Activated T-cell treated with anti-CD3 and anti-CD28 coated beads, Interleukin-2, amount 50 U/mL, for 72 hours (primary cell): Measurements from ENCODE around the gene GJD3. TPM values are rescaled to one million over a fixed set of nuclear protein-coding genes. Genes with fewer than 3 reads are reported as not detected.

Experiments used
- ATAC-seq, 2 donors: fragments of 150-1000 bp; cut with Tn5 transposase; replicated peaks in 1 of 2; 2 replicates each; pipeline ENCODE4 v1.10.0; 2021; ENCODE audit warnings: moderate library complexity in 2 of 2, mild to moderate bottlenecking in 1 of 2
- DNase-seq, 2 donors: peaks; one replicate each; pipeline ENCODE4 v3.0.0; 2021 to 2022; ENCODE audit warnings: mixed read lengths in 1 of 2
- H3K27ac Mint-ChIP-seq: one replicate; pipeline ENCODE4 v1.8.0; 2022; ENCODE audit warnings: mild to moderate bottlenecking, moderate library complexity, mixed read lengths
- H3K27me3 Mint-ChIP-seq: one replicate; pipeline ENCODE4 v1.8.0; 2022; ENCODE audit warnings: low read depth, mixed read lengths
- H3K36me3 Mint-ChIP-seq, 2 donors: one replicate each; pipeline ENCODE4 v1.8.0; 2022; ENCODE audit warnings: mixed read lengths in 2 of 2, mild to moderate bottlenecking in 1 of 2; ENCODE audit not compliant: insufficient read depth in 2 of 2
- H3K4me1 Mint-ChIP-seq: one replicate; pipeline ENCODE4 v1.8.0; 2022; ENCODE audit warnings: low read depth, mixed read lengths
- H3K4me3 Mint-ChIP-seq, 2 donors: one replicate each; pipeline ENCODE4 v1.8.0; 2022; ENCODE audit warnings: mild to moderate bottlenecking in 2 of 2, mixed read lengths in 2 of 2, moderate library complexity in 2 of 2
- H3K9me3 Mint-ChIP-seq, 2 donors: one replicate each; pipeline ENCODE4 v1.8.0; 2022; ENCODE audit warnings: mixed read lengths in 2 of 2
- total RNA-seq, 2 donors: library from RNA; stranded (reverse); gene quantifications; one replicate each; pipeline ENCODE4 v1.2.3, GENCODE V29; 2022

GJD3 gene
- total RNA-seq, 2 donors from 2014 or later, result not detected

DNA sequence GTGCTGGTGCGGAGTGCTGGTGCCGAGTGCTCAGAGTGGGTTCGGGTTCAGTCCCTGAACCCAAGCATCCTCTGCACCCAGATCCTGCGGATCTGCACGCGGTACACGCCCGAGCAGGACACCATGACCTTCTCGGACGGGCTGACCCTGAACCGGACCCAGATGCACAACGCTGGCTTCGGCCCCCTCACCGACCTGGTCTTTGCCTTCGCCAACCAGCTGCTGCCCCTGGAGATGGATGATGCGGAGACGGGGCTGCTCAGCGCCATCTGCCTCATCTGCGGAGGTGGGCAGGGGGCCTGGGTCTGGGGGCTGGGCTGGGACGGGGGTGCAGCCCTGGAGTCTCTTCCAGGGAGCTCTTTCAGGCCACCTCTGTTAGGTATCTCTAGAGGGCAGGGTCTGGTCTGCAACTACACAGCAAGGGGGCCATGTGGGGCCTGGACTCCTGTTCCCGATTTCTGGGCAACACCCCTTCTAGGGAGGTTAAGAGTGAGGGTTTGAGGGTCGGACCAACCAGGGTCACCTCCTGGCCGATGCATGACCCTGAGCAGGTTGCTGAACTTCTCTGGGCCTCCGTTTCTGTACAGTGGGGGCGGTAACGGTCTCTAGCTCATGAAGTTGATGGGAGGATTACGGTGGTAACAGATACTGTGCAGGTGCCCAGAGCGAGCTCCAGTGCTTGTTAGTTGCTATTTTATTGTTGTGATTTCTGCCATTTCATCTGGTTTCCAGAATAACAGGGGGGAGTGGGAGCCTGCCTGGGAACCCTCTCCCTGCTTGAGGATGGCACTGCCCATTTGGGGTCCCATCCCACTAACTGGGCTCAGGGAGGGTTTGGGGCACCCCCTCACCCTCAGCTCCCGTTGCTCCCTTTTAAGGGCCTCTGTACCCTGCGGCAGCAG is 10.1 kb downstream of the GJD3 start:
- Mint-ChIP-seq H3K9me3 (no peaks in the 10 kb centered on the region), H3K36me3 (no peaks in the 10 kb centered on the region), H3K4me1 (peaks cover 26% of the 10 kb centered on the region), H3K27ac (no peak overlapping the region), H3K27me3 (no peaks in the 10 kb centered on the region), H3K4me3 (no peak overlapping the region)
- DNase-seq, result no peak
- ATAC-seq, result peak in 1 of 2 donors; percentile 4

DNA sequence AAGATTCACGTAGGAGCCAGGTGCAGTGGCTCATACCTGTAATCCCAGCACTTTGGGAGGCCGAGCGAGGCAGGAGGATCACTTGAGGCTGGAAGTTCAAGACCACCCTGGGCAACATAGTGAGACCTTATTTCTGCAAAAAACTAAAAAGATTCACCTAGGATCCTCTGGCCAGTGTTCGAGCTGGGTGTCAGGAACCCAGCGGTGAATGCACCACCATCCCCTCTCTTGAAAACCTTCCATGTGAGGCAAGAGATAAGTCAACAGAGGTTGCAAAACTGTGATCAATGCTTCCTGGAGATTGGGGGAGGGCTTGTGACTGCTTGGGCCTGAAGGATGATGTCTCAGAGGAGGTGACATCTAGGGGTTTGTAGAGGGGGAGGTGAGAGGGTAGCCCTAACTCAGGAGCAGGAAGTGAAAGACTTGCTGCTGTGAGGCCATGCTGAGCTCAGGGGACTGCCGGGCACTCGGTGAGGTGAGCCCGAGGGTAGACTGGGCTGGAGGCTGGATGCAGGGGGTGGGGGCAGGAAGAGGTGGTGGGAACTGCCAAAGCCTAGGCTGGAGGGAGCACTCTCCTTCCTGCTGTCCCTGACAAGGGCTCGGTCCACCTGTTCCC is 11.7 kb downstream of the GJD3 start:
- Mint-ChIP-seq H3K9me3 (no peaks in the 10 kb centered on the region), H3K36me3 (no peaks in the 10 kb centered on the region), H3K4me3 (peak overlapping the region in 1 of 2 donors; percentile 21), H3K27me3 (no peaks in the 10 kb centered on the region), H3K27ac (peak overlapping the region; percentile 1), H3K4me1 (peaks cover 17% of the 10 kb centered on the region)
- no peak for DNase-seq
- ATAC-seq, result peak; percentile 30 to 71

DNA sequence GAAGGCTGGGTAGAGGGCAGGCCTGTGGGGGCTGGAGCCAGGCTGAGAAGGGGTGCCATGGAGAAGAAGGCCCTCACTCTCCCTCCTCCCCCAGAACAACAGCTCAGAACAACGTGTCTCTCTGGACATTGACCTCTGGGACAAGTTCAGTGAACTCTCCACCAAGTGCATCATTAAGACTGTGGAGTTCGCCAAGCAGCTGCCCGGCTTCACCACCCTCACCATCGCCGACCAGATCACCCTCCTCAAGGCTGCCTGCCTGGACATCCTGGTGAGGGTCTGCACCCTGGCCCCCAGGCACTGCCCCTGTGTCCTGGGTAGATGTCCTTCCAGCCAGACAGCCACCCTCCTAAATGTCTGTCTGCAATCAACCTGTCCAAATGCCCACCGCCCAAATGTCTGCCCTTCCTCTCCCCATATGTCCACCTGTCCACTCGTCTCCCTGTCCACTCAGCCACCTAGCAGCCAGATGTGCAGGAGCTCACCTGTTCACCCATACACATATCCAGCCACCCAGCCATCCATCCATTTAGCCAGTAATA is 12.2 kb downstream of the GJD3 start:
- no peak overlapping the region for H3K4me3 Mint-ChIP-seq
- H3K27ac Mint-ChIP-seq, result peak overlapping the region; percentile 1
- H3K9me3 Mint-ChIP-seq, result no peaks in the 10 kb centered on the region
- no peak for ATAC-seq
- H3K36me3 Mint-ChIP-seq, result no peaks in the 10 kb centered on the region
- no peaks in the 10 kb centered on the region for H3K27me3 Mint-ChIP-seq
- H3K4me1 Mint-ChIP-seq, result peaks cover 23% of the 10 kb centered on the region
- no peak for DNase-seq

DNA sequence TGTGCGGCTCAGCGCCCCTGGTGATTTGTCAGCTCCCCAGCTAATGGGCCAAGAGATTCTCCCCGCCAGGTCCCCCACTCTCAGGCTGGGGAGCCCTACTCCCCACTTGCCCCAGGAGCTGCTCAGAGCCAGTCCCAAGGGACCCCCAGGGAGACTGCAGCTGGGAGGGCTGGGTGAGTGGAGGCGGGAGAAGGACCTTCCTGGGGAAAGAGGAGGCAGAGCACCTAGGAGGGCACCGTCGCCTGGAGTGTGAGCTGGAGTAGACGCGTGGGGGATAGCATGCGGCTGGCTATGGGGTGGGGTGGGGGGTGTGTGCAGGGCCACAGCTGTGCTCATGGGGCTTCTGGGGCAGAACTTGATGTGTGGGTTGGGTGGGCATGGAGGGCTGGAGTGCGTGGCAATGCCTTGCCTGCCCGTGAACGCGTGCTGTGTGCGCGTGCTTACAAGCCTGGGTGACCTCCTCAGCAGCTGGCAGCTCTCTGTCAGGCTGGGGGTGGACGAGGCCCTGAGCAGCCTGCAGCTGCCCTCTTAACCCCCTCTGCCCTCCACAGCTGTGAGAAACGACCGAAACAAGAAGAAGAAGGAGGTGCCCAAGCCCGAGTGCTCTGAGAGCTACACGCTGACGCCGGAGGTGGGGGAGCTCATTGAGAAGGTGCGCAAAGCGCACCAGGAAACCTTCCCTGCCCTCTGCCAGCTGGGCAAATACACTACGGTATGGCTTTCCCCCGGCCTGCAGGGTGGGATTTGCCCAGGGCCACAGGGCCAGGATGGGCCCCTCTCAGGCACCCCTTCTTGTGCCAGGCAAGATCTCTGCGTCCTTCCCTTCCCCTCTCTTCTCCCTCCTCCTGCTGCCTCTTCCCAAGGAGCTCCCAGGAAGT is 12.9 kb downstream of the GJD3 start:
- peaks cover 29% of the 10 kb centered on the region for H3K4me1 Mint-ChIP-seq
- H3K36me3 Mint-ChIP-seq, result no peaks in the 10 kb centered on the region
- H3K27me3 Mint-ChIP-seq, result no peaks in the 10 kb centered on the region
- no peak overlapping the region for H3K4me3 Mint-ChIP-seq
- ATAC-seq, result no peak
- DNase-seq, result no peak
- no peaks in the 10 kb centered on the region for H3K9me3 Mint-ChIP-seq
- no peak overlapping the region for H3K27ac Mint-ChIP-seq

DNA sequence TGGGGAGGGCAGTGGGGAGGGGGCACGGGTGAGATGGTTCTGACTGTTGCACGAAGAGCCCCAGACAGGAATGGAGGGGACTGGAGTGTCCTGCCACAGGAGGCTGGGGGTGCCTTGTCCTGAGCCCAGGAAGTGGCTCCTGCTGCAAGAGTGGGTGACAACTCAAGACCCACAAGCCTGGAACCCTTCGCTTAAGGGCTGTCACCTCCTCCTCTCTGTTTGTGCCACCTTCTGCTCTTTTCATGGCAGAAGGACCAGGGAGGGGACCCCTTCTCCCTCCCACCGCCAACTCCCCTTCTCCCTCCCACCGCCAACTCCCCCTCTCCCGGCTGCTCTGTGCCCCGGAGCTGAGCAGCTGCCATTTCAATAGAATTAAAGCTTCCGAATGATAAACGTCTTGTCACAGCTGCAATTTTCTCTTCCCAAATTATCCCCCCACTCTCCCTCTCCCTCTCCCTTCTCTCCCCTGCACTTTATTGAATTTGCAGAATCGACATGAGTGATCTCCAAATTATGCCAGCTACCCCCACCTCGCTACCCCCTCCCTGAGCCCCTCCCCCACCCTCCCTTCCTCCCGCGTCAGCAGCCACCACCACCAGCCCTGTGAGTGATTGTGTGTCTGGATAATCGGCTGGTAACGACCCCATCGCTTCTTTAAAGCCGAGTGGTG is 13.7 kb downstream of the GJD3 start:
- Mint-ChIP-seq H3K27ac (no peak overlapping the region), H3K27me3 (no peaks in the 10 kb centered on the region), H3K36me3 (no peaks in the 10 kb centered on the region), H3K4me1 (peaks cover 35% of the 10 kb centered on the region), H3K9me3 (no peaks in the 10 kb centered on the region), H3K4me3 (no peak overlapping the region)
- no peak for DNase-seq
- no peak for ATAC-seq

DNA sequence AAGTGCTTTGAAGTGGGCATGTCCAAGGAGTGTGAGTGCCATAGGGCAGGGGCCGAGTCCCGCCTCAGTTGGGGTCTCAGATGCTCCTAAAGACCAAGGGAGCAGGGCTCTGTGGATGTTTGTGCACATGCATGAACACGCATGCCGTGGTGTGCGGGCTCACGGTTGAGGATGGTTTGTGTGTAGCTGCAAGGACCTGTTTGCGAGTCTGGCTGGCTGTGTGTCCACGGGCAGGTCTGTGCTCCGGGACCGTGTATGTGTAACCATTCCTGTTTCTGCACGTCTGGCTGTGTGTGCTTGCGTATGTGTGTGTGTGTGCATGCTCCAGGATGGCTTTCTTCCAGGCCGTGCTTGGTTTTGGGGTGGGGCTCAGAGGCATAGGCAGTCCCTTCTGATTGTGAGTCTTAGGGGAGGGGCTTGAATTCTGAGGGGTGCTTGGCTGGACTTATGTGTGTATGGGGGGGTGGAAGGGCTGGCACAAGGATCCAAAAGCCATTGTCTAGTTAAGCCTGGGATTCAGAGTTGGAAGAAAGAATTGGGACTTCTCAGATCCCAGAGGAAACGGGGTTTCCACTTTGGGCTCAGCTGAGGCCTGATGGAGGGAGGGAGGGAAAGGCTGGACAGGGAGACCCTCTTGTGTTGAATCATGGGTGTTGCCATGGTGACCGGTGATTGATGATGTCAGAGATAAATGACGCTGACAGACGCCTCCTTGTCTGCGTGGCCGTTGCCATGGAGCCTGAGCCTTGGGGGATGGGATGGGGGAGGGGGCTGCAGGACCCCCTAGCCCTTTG is 14.4 kb downstream of the GJD3 start:
- Mint-ChIP-seq H3K4me1 (peaks cover 43% of the 10 kb centered on the region), H3K27ac (no peak overlapping the region), H3K27me3 (no peaks in the 10 kb centered on the region), H3K4me3 (no peak overlapping the region), H3K36me3 (no peaks in the 10 kb centered on the region), H3K9me3 (no peaks in the 10 kb centered on the region)
- ATAC-seq, result no peak
- no peak for DNase-seq

DNA sequence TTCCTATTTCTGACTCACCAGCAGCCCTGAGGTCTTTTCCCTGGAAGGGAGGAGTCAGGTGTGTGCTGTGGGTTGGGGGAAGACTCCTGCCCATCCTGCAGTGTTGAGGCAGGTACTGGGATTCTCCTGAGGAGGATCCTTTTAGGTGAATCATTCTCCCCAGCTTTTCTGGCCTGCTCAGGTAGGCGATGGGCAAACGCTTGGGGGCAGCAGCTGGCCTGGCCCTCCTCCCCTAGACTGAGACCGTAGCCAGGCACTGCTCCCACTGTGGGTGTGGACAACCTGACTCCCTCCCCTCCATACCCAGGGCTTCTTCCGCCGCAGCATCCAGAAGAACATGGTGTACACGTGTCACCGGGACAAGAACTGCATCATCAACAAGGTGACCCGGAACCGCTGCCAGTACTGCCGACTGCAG is 15.1 kb downstream of the GJD3 start:
- ATAC-seq (no peak), DNase-seq (no peak)
- Mint-ChIP-seq H3K27me3 (no peaks in the 10 kb centered on the region), H3K4me3 (no peak overlapping the region), H3K27ac (peak overlapping the region; percentile 9), H3K9me3 (no peaks in the 10 kb centered on the region), H3K4me1 (peaks cover 49% of the 10 kb centered on the region), H3K36me3 (no peaks in the 10 kb centered on the region)

DNA sequence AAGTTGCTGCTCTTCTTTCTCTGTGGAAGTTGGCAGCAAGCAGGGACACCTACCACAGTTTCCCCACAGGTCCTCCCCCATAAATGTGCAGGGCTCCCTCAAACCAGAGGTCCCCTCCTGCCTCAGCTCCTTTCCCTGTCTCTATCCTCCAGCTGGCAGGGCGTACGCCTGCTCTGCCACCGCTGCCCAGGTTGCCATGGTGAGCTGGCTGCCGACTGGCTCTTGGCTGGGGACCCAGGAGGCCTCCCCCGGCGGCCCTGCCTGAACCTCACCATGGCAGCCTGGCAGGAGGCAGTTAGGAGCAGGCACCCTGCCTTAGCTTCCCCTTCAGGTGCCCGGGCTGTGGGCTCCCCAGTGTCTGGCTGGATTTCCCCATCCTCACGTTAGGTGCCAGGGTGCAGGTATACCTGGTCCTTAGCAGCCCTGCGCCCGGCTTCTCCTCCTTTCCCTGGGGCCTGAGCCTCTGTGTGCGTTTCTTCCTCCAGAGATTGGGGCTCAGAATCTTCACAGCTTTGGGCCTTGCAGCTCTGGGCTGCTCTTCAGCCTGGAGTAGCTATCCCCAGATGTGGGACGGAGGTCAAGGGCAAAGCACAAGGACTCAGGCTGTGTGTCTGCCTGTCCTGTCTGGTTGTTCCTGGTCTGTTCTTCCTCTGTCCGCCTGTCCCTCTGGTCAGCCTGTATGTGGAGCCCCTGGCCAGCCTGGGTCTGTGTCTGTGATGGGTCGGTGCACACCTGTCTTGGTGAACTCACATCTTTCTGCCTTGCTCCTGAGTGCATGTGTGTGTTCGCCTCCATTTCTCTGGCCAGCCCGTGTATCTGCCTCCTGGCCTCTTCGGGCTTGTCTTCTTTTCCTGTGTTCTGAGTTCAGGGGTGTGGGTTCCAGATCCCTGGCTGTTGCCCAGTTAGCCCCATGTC is 15.7 kb downstream of the GJD3 start:
- no peaks in the 10 kb centered on the region for H3K27me3 Mint-ChIP-seq

DNA sequence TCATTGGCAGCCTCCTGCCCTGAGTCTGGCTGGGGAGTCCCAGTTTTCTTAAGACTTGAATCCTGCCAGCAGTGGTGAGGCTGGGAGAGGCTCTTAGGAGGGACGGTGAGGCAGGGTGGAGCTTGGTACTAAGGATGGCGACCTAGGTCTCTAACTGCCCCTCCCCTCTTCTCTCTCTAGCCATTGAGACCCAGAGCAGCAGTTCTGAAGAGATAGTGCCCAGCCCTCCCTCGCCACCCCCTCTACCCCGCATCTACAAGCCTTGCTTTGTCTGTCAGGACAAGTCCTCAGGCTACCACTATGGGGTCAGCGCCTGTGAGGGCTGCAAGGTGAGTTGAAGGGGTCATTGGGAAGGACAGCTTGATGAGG is 16.4 kb downstream of the GJD3 start:
- DNase-seq (no peak), ATAC-seq (no peak)
- Mint-ChIP-seq H3K27ac (no peak overlapping the region), H3K27me3 (no peaks in the 10 kb centered on the region), H3K36me3 (no peaks in the 10 kb centered on the region), H3K9me3 (no peaks in the 10 kb centered on the region), H3K4me1 (peaks cover 59% of the 10 kb centered on the region), H3K4me3 (no peak overlapping the region)

More for the DNA sequence above, 15.7 kb downstream of the GJD3 start:
- Mint-ChIP-seq H3K4me1 (peaks cover 52% of the 10 kb centered on the region), H3K36me3 (no peaks in the 10 kb centered on the region), H3K27ac (peak overlapping the region; percentile 9), H3K4me3 (no peak overlapping the region), H3K9me3 (no peaks in the 10 kb centered on the region)
- DNase-seq, result no peak
- ATAC-seq, result no peak

DNA sequence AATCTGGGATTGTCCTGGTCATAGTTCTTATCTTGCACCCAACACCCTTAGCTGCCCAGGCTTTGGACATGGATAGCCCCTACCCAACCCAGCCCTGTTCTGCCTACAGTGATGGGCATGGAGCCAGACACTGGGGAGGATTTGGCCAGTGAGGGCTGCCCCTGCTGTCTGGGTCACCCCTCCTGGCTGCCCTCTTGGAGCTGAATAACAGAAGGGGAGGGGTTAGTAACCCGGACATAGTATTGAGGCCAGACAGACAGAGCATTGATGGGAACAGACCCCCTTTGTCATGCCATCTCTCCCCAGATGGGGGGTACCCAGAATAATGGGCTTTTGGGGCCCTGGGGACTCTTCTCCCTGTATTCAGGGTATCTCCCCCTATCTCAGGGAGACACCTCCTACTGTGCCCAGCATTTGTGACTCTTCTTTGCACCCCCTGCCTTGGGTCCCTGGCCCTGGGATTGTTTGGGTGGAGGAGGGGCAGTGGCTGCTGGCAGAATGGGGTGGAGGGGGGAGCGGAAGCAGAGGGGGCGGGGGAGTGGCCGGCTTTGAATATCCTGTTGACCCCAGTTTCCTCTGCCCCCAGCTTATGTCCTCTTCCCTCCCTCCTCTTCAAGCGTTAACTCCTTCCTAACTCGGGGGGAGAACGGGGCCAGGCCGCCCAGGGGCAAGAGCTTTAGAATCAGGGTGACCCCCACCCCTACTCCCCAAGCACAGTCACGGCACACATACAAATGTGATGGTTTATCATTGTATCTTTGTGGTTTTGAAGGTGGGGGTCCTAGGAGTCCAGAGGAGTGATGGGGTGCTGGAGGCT is 17.0 kb downstream of the GJD3 start:
- Mint-ChIP-seq H3K27ac (no peak overlapping the region), H3K4me1 (peaks cover 59% of the 10 kb centered on the region), H3K27me3 (no peaks in the 10 kb centered on the region), H3K4me3 (no peak overlapping the region), H3K9me3 (no peaks in the 10 kb centered on the region), H3K36me3 (no peaks in the 10 kb centered on the region)
- no peak for DNase-seq
- ATAC-seq, result no peak

DNA sequence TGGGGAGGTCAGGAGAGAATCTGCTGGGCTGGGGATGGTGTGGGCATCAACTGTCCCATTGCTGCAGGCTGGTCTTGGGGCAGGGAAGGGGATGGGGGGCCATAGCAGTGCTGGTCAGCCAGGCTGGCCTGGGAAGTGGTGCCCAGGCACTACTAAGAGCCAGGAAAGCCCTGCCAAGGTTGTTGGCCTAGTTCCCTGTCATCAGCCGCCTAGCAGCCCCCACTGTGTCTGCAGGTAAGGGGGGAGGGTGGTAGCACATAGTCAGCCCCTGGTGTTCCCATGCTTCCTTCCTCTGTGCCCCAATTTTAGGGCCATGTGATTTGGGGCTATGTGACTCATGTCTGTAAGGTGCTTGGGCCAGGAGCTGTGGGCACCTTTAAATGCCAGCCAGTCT is 17.8 kb downstream of the GJD3 start:
- ATAC-seq (no peak), DNase-seq (no peak)
- Mint-ChIP-seq H3K4me3 (no peak overlapping the region), H3K9me3 (no peaks in the 10 kb centered on the region), H3K27me3 (no peaks in the 10 kb centered on the region), H3K36me3 (no peaks in the 10 kb centered on the region), H3K4me1 (peaks cover 55% of the 10 kb centered on the region), H3K27ac (no peak overlapping the region)
